Neural progenitor cell (in vitro differentiated cells): ENCODE results near the gene FLRT2. TPM values are rescaled to one million over a fixed set of nuclear protein-coding genes. Genes with fewer than 3 reads are reported as not detected.

Source experiments
- DNase-seq: peaks from one replicate; pipeline ENCODE4 v3.0.0-alpha.2; 2016; ENCODE audit warnings: low spot score
- H2AFZ ChIP-seq: fragments of 200-600 bp; sonication (generic); replicated peaks from 2 replicates; pipeline ENCODE4 v1.6.1; 2016; ENCODE audit warnings: antibody characterized with exemption
- H3F3A ChIP-seq: fragments of 200-600 bp; sonication (generic); 2 replicates; pipeline ENCODE4 v1.6.1; 2016; ENCODE audit warnings: antibody characterized with exemption, low read depth
- H3K27ac ChIP-seq: fragments of 200-600 bp; sonication (generic); 2 replicates; pipeline ENCODE4 v1.5.1; 2016; ENCODE audit warnings: mild to moderate bottlenecking
- H3K27me3 ChIP-seq: fragments of 200-600 bp; sonication (generic); 2 replicates; pipeline ENCODE4 v1.6.1; 2016; ENCODE audit warnings: mild to moderate bottlenecking, moderate library complexity
- H3K36me3 ChIP-seq: fragments of 200-600 bp; sonication (generic); 2 replicates; pipeline ENCODE4 v1.5.1; 2016
- H3K4me1 ChIP-seq: fragments of 200-600 bp; sonication (generic); 2 replicates; pipeline ENCODE4 v1.6.1; 2016; ENCODE audit warnings: mixed run types
- H3K4me2 ChIP-seq: fragments of 200-600 bp; sonication (generic); 2 replicates; pipeline ENCODE4 v1.6.1; 2016
- H3K4me3 ChIP-seq: fragments of 200-600 bp; sonication (generic); 2 replicates; pipeline ENCODE4 v1.5.1; 2016
- H3K79me2 ChIP-seq: fragments of 200-600 bp; sonication (generic); 2 replicates; pipeline ENCODE4 v1.6.1; 2016; ENCODE audit warnings: low read depth
- H3K9ac ChIP-seq: fragments of 200-600 bp; sonication (generic); 2 replicates; pipeline ENCODE4 v1.6.1; 2016
- H3K9me3 ChIP-seq: fragments of 200-600 bp; sonication (generic); 2 replicates; pipeline ENCODE4 v1.5.1; 2016; ENCODE audit warnings: low read depth
- H4K20me1 ChIP-seq: fragments of 200-600 bp; sonication (generic); 2 replicates; pipeline ENCODE4 v1.6.1; 2016; ENCODE audit warnings: low read depth
- H3K27ac Mint-ChIP-seq: 3 replicates; pipeline ENCODE4 v1.8.0; 2021; ENCODE audit warnings: mixed read lengths
- H3K27me3 Mint-ChIP-seq: 2 replicates; pipeline ENCODE4 v1.8.0; 2022; ENCODE audit warnings: low read depth, mild to moderate bottlenecking, inconsistent platforms, moderate library complexity, mixed read lengths; ENCODE audit not compliant: insufficient read depth
- H3K36me3 Mint-ChIP-seq: 3 replicates; pipeline ENCODE4 v1.8.0; 2021; ENCODE audit warnings: mixed read lengths
- H3K4me1 Mint-ChIP-seq: 3 replicates; pipeline ENCODE4 v1.8.0; 2021; ENCODE audit warnings: mixed read lengths
- H3K4me3 Mint-ChIP-seq: 3 replicates; pipeline ENCODE4 v1.8.0; 2021; ENCODE audit warnings: mild to moderate bottlenecking, moderate library complexity, mixed read lengths
- H3K9me3 Mint-ChIP-seq: 3 replicates; pipeline ENCODE4 v1.8.0; 2020; ENCODE audit warnings: mixed read lengths
- EZH2 ChIP-seq: fragments of 200-600 bp; sonication (generic); IDR thresholded peaks from 2 replicates; pipeline ENCODE4 v1.6.1; 2017; ENCODE audit warnings: antibody characterized with exemption, mild to moderate bottlenecking, moderate library complexity
- EZH2phosphoT487 ChIP-seq: fragments of 200-600 bp; sonication (generic); IDR thresholded peaks from 2 replicates; pipeline ENCODE4 v1.6.1; 2017; ENCODE audit warnings: antibody characterized with exemption
- total RNA-seq: library from RNA; depleted of rRNA; stranded (reverse); fragments of >200 nt; gene quantifications from 2 replicates; pipeline ENCODE4 v1.2.3, GENCODE V29; 2015; ENCODE audit warnings: low replicate concordance
- TF ChIP-seq, protein P1 (sequence below): fragments of 200-600 bp; sonication (generic); IDR thresholded peaks from 2 replicates; pipeline ENCODE4 v1.5.1; 2017; ENCODE audit warnings: antibody characterized with exemption, mild to moderate bottlenecking

FLRT2 gene
- total RNA-seq, 1 donor from 2014 or later = 8.5 TPM

DNA sequence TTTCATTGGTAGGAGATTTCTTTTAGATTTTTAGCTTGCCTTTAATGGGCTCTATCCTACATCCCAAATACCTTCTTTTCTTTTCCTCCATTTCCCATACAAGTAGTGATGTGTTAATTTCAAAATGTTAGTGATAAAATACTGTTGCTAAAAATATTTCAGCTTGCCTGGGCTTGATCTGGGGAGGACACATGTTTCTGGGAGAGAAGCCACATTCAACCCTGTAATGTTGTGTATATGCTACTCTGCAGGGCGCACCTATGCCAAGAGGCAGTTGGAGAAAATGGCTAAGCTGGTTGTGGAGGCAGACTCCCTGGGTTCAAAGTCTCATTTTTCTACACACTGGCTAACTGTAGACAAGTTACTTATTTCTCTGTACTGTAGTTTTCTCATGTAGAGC lies 26.3 kb downstream of the FLRT2 start:
- peaks cover 26% of the 10 kb centered on the region for H3K36me3 Mint-ChIP-seq
- no peaks in the 10 kb centered on the region for H3K4me1 Mint-ChIP-seq
- Histone ChIP-seq H3K79me2 (no peaks in the 10 kb centered on the region), H3K27me3 (no peaks in the 10 kb centered on the region), H3F3A (no peaks in the 10 kb centered on the region), H3K4me1 (no peaks in the 10 kb centered on the region), H3K27ac (no peak overlapping the region), H3K9ac (no peak overlapping the region), H3K9me3 (no peaks in the 10 kb centered on the region), H3K36me3 (no peaks in the 10 kb centered on the region), H2AFZ (no peak overlapping the region), H4K20me1 (no peaks in the 10 kb centered on the region), H3K4me3 (no peak overlapping the region), H3K4me2 (no peak overlapping the region)
- peaks cover 4% of the 10 kb centered on the region for H3K27me3 Mint-ChIP-seq
- no peak overlapping the region for H3K4me3 Mint-ChIP-seq
- H3K9me3 Mint-ChIP-seq = peaks cover 2% of the 10 kb centered on the region
- TF ChIP-seq EZH2 (no peak), EZH2phosphoT487 (no peak)
- TF ChIP-seq, protein P1, sequence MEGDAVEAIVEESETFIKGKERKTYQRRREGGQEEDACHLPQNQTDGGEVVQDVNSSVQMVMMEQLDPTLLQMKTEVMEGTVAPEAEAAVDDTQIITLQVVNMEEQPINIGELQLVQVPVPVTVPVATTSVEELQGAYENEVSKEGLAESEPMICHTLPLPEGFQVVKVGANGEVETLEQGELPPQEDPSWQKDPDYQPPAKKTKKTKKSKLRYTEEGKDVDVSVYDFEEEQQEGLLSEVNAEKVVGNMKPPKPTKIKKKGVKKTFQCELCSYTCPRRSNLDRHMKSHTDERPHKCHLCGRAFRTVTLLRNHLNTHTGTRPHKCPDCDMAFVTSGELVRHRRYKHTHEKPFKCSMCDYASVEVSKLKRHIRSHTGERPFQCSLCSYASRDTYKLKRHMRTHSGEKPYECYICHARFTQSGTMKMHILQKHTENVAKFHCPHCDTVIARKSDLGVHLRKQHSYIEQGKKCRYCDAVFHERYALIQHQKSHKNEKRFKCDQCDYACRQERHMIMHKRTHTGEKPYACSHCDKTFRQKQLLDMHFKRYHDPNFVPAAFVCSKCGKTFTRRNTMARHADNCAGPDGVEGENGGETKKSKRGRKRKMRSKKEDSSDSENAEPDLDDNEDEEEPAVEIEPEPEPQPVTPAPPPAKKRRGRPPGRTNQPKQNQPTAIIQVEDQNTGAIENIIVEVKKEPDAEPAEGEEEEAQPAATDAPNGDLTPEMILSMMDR = no peak
- no peak for DNase-seq
- H3K27ac Mint-ChIP-seq = no peak overlapping the region

DNA sequence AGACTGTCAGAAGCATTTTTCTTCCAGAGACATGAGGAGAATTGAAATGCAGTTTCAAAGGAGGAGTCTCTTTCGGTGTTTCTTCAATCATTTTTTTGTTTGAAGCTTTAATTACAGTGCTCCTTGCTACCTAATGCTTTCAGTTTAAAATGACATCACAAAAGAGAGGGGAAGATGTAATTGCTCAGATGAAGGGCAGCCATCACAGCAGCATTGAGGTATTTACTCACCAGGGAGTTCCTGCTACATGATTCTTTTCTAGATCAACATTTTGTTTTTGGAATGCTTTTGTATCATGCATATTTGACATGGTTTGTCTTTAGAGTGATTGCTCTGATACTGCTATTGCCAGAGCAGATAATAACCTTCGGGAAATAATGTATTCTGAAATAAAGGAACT lies 28.6 kb downstream of the FLRT2 start:
- peaks cover 4% of the 10 kb centered on the region for H3K27me3 Mint-ChIP-seq

DNA sequence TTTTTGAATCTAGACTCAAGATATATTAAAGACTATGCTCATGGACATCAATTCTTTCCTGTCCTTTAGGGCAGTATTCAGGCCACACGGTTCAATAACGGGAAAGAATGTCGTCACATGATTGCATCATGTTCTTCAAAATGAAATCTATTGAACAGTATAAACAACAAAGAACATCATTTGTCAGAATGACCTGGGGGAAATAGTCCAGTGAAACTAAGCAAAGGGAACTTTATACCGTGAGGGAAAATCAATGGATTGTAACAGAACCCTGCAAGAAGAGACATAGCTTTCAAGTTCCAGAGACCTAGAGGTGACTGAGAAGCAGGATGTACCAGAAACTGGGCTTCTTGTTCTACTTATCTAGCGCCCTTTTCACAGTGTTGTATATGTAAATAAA lies 32.7 kb downstream of the FLRT2 start:
- Histone ChIP-seq H3K4me1 (no peaks in the 10 kb centered on the region), H2AFZ (no peak overlapping the region), H3K9me3 (no peaks in the 10 kb centered on the region), H3K27me3 (no peaks in the 10 kb centered on the region), H3K27ac (no peak overlapping the region), H4K20me1 (no peaks in the 10 kb centered on the region), H3K9ac (no peak overlapping the region), H3K4me3 (no peak overlapping the region), H3F3A (no peaks in the 10 kb centered on the region), H3K79me2 (no peaks in the 10 kb centered on the region), H3K4me2 (no peak overlapping the region), H3K36me3 (no peaks in the 10 kb centered on the region)
- Mint-ChIP-seq H3K4me3 (no peak overlapping the region), H3K36me3 (peaks cover 14% of the 10 kb centered on the region), H3K27ac (no peak overlapping the region), H3K27me3 (peaks cover 4% of the 10 kb centered on the region), H3K9me3 (no peaks in the 10 kb centered on the region), H3K4me1 (no peaks in the 10 kb centered on the region)
- TF ChIP-seq EZH2 (no peak), EZH2phosphoT487 (no peak)
- TF ChIP-seq, protein P1 = no peak
- no peak for DNase-seq

More for the DNA sequence above, 28.6 kb downstream of the FLRT2 start:
- no peak overlapping the region for H3K27ac Mint-ChIP-seq
- H3K36me3 Mint-ChIP-seq = peaks cover 25% of the 10 kb centered on the region
- Histone ChIP-seq H3K9me3 (no peaks in the 10 kb centered on the region), H4K20me1 (no peaks in the 10 kb centered on the region), H3F3A (no peaks in the 10 kb centered on the region), H3K36me3 (no peaks in the 10 kb centered on the region), H3K4me2 (no peak overlapping the region), H2AFZ (no peak overlapping the region), H3K27me3 (no peaks in the 10 kb centered on the region), H3K27ac (no peak overlapping the region), H3K4me1 (no peaks in the 10 kb centered on the region), H3K9ac (no peak overlapping the region), H3K4me3 (no peak overlapping the region), H3K79me2 (no peaks in the 10 kb centered on the region)
- peaks cover 2% of the 10 kb centered on the region for H3K9me3 Mint-ChIP-seq
- no peaks in the 10 kb centered on the region for H3K4me1 Mint-ChIP-seq
- no peak overlapping the region for H3K4me3 Mint-ChIP-seq
- no peak for TF ChIP-seq EZH2
- TF ChIP-seq, protein P1 = no peak
- no peak for TF ChIP-seq EZH2phosphoT487
- DNase-seq = no peak
